Breast epithelium (tissue), 4 donors: ENCODE measurements around the gene GPC2. TPM values are rescaled to one million over a fixed set of nuclear protein-coding genes. Genes with fewer than 3 reads are reported as not detected.
A peak's percentile ranks its signal among the peaks of the same experiment; 100 is the strongest.

ENCODE experiments used
- DNase-seq, 2 donors: peaks; one replicate each; pipeline ENCODE4 v3.0.0-alpha.2; 2019; ENCODE audit warnings: low spot score in 2 of 2
- H3K27ac ChIP-seq, 2 donors: fragments of 200-600 bp; sonication (generic) in 1 of 2; one replicate each; pipeline ENCODE4 v1.5.1; 2016 to 2019; ENCODE audit warnings: mild to moderate bottlenecking in 1 of 2
- H3K27me3 ChIP-seq, 2 donors: fragments of 200-600 bp; sonication (generic) in 1 of 2; one replicate each; pipeline versions ENCODE4 v1.5.1 to v1.6.0; 2017 to 2019; ENCODE audit warnings: control low read depth in 1 of 2, mild to moderate bottlenecking in 1 of 2
- H3K36me3 ChIP-seq: fragments of 200-600 bp; one replicate; pipeline ENCODE4 v1.5.1; 2019
- H3K4me1 ChIP-seq, 2 donors: fragments of 200-600 bp; sonication (generic); one replicate each; pipeline ENCODE4 v1.5.1; 2016 to 2019; ENCODE audit warnings: control low read depth in 1 of 2
- H3K4me3 ChIP-seq, 3 donors: fragments of 200-600 bp; sonication (generic); 1 replicate in 2 of 3; 2 replicates in 1 of 3; pipeline ENCODE4 v1.5.1; 2016 to 2019; ENCODE audit warnings: mild to moderate bottlenecking in 3 of 3, moderate library complexity in 2 of 3
- H3K9me3 ChIP-seq, 2 donors: fragments of 200-600 bp; sonication (generic) in 1 of 2; one replicate each; pipeline ENCODE4 v1.5.1; 2016 to 2019; ENCODE audit warnings: control low read depth in 1 of 2
- CTCF ChIP-seq, 3 donors: fragments of 450-650 bp; IDR thresholded peaks; one replicate each; pipeline ENCODE4 v1.5.1; 2016 to 2017; ENCODE audit warnings: antibody characterized with exemption in 3 of 3, mild to moderate bottlenecking in 3 of 3, moderate library complexity in 3 of 3
- POLR2A ChIP-seq: fragments of 450-650 bp; IDR thresholded peaks from one replicate; pipeline ENCODE4 v1.6.1; 2016; ENCODE audit warnings: antibody characterized with exemption, mild to moderate bottlenecking, moderate library complexity
- POLR2AphosphoS5 ChIP-seq, 3 donors: sonication (generic); formaldehyde crosslinking; IDR thresholded peaks; one replicate each; pipeline ENCODE4 v1.6.1; 2017; ENCODE audit warnings: antibody characterized with exemption in 3 of 3
- intact Hi-C: fragments of 100-400 bp; cut with DNase I; formaldehyde crosslinking; loops from one replicate; pipeline ENCODE4 v1.15.1; 2023; ENCODE audit warnings: low total_unique reads
- total RNA-seq, 3 donors: library from RNA; depleted of rRNA; stranded (reverse); fragments of >200 nt; gene quantifications; one replicate each; pipeline ENCODE4 v1.1.0, GENCODE V29; 2016

Gene GPC2
- total RNA-seq, 3 donors from 2014 or later: 1.4 to 3.6 (median 3.4) TPM

GRCh38 chr7:100154651-100155491 is 22.3 kb downstream of the GPC2 start:
- no peak overlapping the region for H3K4me3 ChIP-seq
- peak overlapping the region; percentile 25 for H3K27ac ChIP-seq
- no peaks in the 10 kb centered on the region for H3K36me3 ChIP-seq
- intact Hi-C loops: no loop called here
- H3K27me3 ChIP-seq: no peaks in the 10 kb centered on the region
- H3K4me1 ChIP-seq: peaks cover 9 to 13% of the 10 kb centered on the region in 2 donors
- no peak for DNase-seq
- no peaks in the 10 kb centered on the region for H3K9me3 ChIP-seq
- TF ChIP-seq POLR2A (no peak), CTCF (IDR thresholded peaks at IDR 0.05) (no peak), POLR2AphosphoS5 (IDR thresholded peaks at IDR 0.05) (no peak)

GRCh38 chr7:100153708-100154535 is 23.3 kb downstream of the GPC2 start:
- intact Hi-C loops: no loop called here
- no peak for TF ChIP-seq CTCF (IDR thresholded peaks at IDR 0.05)
- no peak for TF ChIP-seq POLR2A
- TF ChIP-seq POLR2AphosphoS5 (IDR thresholded peaks at IDR 0.05): no peak
- H3K4me1 ChIP-seq: peaks cover 13 to 16% of the 10 kb centered on the region in 2 donors
- no peaks in the 10 kb centered on the region for H3K9me3 ChIP-seq
- DNase-seq: no peak
- H3K27ac ChIP-seq: peak overlapping the region in 1 of 2 donors; percentile 25
- H3K36me3 ChIP-seq: no peaks in the 10 kb centered on the region
- H3K4me3 ChIP-seq: no peak overlapping the region
- no peaks in the 10 kb centered on the region for H3K27me3 ChIP-seq

GRCh38 chr7:100152937-100153666 is 24.1 kb downstream of the GPC2 start:
- H3K27ac ChIP-seq: no peak overlapping the region

GRCh38 chr7:100152404-100152803 is 24.8 kb downstream of the GPC2 start:
- H3K36me3 ChIP-seq: no peaks in the 10 kb centered on the region
- TF ChIP-seq POLR2AphosphoS5 (IDR thresholded peaks at IDR 0.05) (no peak), POLR2A (no peak), CTCF (IDR thresholded peaks at IDR 0.05) (no peak)
- H3K9me3 ChIP-seq: no peaks in the 10 kb centered on the region
- H3K27ac ChIP-seq: no peak overlapping the region
- no peaks in the 10 kb centered on the region for H3K27me3 ChIP-seq
- H3K4me1 ChIP-seq: peaks cover 8 to 10% of the 10 kb centered on the region in 2 donors
- no peak for DNase-seq
- no peak overlapping the region for H3K4me3 ChIP-seq
- intact Hi-C loops: no loop called here

More at GRCh38 chr7:100152937-100153666, 24.1 kb downstream of the GPC2 start:
- Histone ChIP-seq H3K36me3 (no peaks in the 10 kb centered on the region), H3K9me3 (no peaks in the 10 kb centered on the region), H3K4me1 (peaks cover 13 to 16% of the 10 kb centered on the region in 2 donors), H3K4me3 (no peak overlapping the region), H3K27me3 (no peaks in the 10 kb centered on the region)
- intact Hi-C loops: no loop called here
- no peak for TF ChIP-seq POLR2AphosphoS5 (IDR thresholded peaks at IDR 0.05)
- TF ChIP-seq POLR2A: no peak
- TF ChIP-seq CTCF (IDR thresholded peaks at IDR 0.05): no peak
- DNase-seq: no peak
